GM19193 (cell line): ENCODE data around the gene NELL2.

ENCODE experiments used
- POLR2A ChIP-seq: IDR thresholded peaks from 4 replicates; pipeline ENCODE4 v1.6.1; 2011; ENCODE audit not compliant: insufficient read depth, insufficient read length; ENCODE audit errors: extremely low read depth

Gene NELL2

GRCh38 chr12:44573723-44574122, 302.4 kb downstream of the NELL2 start:
- TF ChIP-seq POLR2A = no peak

- TF ChIP-seq POLR2A = no peak
These were observed 305.0 kb downstream of the NELL2 start for GRCh38 chr12:44571006-44571550.

GRCh38 chr12:44570036-44570583, 306.0 kb downstream of the NELL2 start:
- TF ChIP-seq POLR2A = no peak

GRCh38 chr12:44565163-44565562, 311.0 kb downstream of the NELL2 start:
- TF ChIP-seq POLR2A = no peak

GRCh38 chr12:44563486-44563885, 312.6 kb downstream of the NELL2 start:
- no peak for TF ChIP-seq POLR2A

- no peak for TF ChIP-seq POLR2A
These were observed 317.6 kb downstream of the NELL2 start for GRCh38 chr12:44558340-44559100.

- TF ChIP-seq POLR2A = no peak
These were observed 320.7 kb downstream of the NELL2 start for GRCh38 chr12:44555454-44555853.

- no peak for TF ChIP-seq POLR2A
These were observed 324.5 kb downstream of the NELL2 start for GRCh38 chr12:44551631-44552030.

GRCh38 chr12:44550377-44550776, 325.7 kb downstream of the NELL2 start:
- no peak for TF ChIP-seq POLR2A

- TF ChIP-seq POLR2A = no peak
These were observed 330.1 kb downstream of the NELL2 start for GRCh38 chr12:44546060-44546459.

- no peak for TF ChIP-seq POLR2A
These were observed 332.1 kb downstream of the NELL2 start for GRCh38 chr12:44544018-44544417.

- TF ChIP-seq POLR2A = no peak
These were observed 333.4 kb downstream of the NELL2 start for GRCh38 chr12:44542716-44543115.

- no peak for TF ChIP-seq POLR2A
These were observed 338.8 kb downstream of the NELL2 start for GRCh38 chr12:44537354-44537753.

GRCh38 chr12:44532940-44533339, 343.2 kb downstream of the NELL2 start:
- TF ChIP-seq POLR2A = no peak

- no peak for TF ChIP-seq POLR2A
These were observed 344.7 kb downstream of the NELL2 start for GRCh38 chr12:44531320-44531971.
